ENCODE data around the gene PITX2.

DNA sequence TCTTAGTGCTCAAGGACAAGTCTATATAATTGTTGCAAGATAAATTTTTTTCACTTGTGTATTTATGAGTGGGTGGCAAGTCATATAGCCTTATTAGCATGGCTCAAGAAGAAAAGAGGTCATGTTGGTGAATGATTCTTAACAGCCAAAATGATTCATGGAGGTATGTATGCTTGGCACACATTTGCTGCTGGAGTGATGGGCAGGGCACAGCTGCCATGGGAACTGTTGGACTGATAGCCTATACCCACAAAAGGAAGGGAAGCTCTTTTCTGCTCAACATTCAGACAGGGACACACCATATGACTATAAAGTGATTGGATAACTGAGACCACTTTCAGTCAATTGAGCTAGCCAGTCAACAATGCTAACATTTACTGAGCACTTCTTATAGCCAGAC is 46.8 kb upstream of the PITX2 start:
- TF ChIP-seq, protein P1, sequence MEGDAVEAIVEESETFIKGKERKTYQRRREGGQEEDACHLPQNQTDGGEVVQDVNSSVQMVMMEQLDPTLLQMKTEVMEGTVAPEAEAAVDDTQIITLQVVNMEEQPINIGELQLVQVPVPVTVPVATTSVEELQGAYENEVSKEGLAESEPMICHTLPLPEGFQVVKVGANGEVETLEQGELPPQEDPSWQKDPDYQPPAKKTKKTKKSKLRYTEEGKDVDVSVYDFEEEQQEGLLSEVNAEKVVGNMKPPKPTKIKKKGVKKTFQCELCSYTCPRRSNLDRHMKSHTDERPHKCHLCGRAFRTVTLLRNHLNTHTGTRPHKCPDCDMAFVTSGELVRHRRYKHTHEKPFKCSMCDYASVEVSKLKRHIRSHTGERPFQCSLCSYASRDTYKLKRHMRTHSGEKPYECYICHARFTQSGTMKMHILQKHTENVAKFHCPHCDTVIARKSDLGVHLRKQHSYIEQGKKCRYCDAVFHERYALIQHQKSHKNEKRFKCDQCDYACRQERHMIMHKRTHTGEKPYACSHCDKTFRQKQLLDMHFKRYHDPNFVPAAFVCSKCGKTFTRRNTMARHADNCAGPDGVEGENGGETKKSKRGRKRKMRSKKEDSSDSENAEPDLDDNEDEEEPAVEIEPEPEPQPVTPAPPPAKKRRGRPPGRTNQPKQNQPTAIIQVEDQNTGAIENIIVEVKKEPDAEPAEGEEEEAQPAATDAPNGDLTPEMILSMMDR (IDR thresholded peaks at IDR 0.05 in 2 of 3, conservative IDR thresholded peaks at IDR 0.05 in 1 of 3; ENCODE audit: control insufficient read depth in 2 of 3, extremely low read depth in 1 of 3, insufficient read depth in 1 of 3, low read depth in 3 of 3, low read length in 3 of 3): no peak
- TF ChIP-seq, protein P2, sequence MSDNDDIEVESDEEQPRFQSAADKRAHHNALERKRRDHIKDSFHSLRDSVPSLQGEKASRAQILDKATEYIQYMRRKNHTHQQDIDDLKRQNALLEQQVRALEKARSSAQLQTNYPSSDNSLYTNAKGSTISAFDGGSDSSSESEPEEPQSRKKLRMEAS (IDR thresholded peaks at IDR 0.05; ENCODE audit: low read depth, low read length): no peak
- TF ChIP-seq EZH2 (IDR thresholded peaks at IDR 0.05; ENCODE audit: borderline replicate concordance, control insufficient read depth, low read depth, low read length) (no peak), ASH2L (IDR thresholded peaks at IDR 0.05; ENCODE audit: borderline replicate concordance, low read depth) (no peak), YY1 (IDR thresholded peaks at IDR 0.05; ENCODE audit: low read depth, low read length) (no peak), TAF1 (IDR thresholded peaks at IDR 0.05; ENCODE audit: borderline replicate concordance, low read depth, low read length) (no peak), TARDBP (IDR thresholded peaks at IDR 0.05; ENCODE audit: borderline replicate concordance) (no peak), ZNF274 (IDR thresholded peaks at IDR 0.05; ENCODE audit: insufficient read depth, insufficient read length) (no peak)
- TF ChIP-seq, protein P3, sequence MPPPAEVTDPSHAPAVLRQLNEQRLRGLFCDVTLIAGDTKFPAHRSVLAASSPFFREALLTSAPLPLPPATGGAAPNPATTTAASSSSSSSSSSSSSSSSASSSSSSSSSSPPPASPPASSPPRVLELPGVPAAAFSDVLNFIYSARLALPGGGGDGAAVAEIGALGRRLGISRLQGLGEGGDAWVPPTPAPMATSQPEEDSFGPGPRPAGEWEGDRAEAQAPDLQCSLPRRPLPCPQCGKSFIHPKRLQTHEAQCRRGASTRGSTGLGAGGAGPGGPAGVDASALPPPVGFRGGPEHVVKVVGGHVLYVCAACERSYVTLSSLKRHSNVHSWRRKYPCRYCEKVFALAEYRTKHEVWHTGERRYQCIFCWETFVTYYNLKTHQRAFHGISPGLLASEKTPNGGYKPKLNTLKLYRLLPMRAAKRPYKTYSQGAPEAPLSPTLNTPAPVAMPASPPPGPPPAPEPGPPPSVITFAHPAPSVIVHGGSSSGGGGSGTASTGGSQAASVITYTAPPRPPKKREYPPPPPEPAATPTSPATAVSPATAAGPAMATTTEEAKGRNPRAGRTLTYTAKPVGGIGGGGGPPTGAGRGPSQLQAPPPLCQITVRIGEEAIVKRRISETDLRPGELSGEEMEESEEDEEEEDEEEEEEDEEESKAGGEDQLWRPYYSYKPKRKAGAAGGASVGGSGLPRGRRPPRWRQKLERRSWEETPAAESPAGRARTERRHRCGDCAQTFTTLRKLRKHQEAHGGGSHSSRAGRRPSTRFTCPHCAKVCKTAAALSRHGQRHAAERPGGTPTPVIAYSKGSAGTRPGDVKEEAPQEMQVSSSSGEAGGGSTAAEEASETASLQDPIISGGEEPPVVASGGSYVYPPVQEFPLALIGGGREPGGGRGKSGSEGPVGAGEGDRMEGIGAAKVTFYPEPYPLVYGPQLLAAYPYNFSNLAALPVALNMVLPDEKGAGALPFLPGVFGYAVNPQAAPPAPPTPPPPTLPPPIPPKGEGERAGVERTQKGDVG (CRISPR knock-in tag; IDR thresholded peaks at IDR 0.05): no peak
- TF ChIP-seq, protein P4, sequence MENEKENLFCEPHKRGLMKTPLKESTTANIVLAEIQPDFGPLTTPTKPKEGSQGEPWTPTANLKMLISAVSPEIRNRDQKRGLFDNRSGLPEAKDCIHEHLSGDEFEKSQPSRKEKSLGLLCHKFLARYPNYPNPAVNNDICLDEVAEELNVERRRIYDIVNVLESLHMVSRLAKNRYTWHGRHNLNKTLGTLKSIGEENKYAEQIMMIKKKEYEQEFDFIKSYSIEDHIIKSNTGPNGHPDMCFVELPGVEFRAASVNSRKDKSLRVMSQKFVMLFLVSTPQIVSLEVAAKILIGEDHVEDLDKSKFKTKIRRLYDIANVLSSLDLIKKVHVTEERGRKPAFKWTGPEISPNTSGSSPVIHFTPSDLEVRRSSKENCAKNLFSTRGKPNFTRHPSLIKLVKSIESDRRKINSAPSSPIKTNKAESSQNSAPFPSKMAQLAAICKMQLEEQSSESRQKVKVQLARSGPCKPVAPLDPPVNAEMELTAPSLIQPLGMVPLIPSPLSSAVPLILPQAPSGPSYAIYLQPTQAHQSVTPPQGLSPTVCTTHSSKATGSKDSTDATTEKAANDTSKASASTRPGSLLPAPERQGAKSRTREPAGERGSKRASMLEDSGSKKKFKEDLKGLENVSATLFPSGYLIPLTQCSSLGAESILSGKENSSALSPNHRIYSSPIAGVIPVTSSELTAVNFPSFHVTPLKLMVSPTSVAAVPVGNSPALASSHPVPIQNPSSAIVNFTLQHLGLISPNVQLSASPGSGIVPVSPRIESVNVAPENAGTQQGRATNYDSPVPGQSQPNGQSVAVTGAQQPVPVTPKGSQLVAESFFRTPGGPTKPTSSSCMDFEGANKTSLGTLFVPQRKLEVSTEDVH (IDR thresholded peaks at IDR 0.05; ENCODE audit: low read depth, partially characterized antibody): no peak
